K562 (cell line): ENCODE measurements around the gene BAG1. TPM values are rescaled to one million over a fixed set of nuclear protein-coding genes. Genes with fewer than 3 reads are reported as not detected.
A peak's percentile ranks its signal among the peaks of the same experiment; 100 is the strongest.

Source experiments
- BMI1 ChIP-seq: fragments of 150-350 bp; IDR thresholded peaks from 2 replicates; pipeline ENCODE4 v1.6.1; 2014; ENCODE audit warnings: low read length
- CHD1 ChIP-seq: fragments of 200-600 bp; sonication (generic); IDR thresholded peaks from one replicate; pipeline ENCODE4 v1.6.1; 2012; ENCODE audit warnings: mild to moderate bottlenecking, moderate library complexity, low read length, inconsistent platforms
- CREB1 ChIP-seq, 2 experiments: sonication (generic) in 1 of 2; formaldehyde crosslinking in 1 of 2; IDR thresholded peaks; 2 replicates each; pipeline versions ENCODE4 v1.6.1 to v1.8.0; 2012 to 2022; ENCODE audit warnings: inconsistent platforms in 1 of 2, mild to moderate bottlenecking in 1 of 2, missing genetic modification reagents in 1 of 2, moderate library complexity in 1 of 2
- CSDE1 ChIP-seq, 2 experiments: fragments of 450-650 bp; IDR thresholded peaks; 2 replicates each; pipeline ENCODE4 v1.6.1; 2016; ENCODE audit warnings: mild to moderate bottlenecking in 1 of 2
- DACH1 ChIP-seq: fragments of 450-650 bp; IDR thresholded peaks from 2 replicates; pipeline ENCODE4 v1.6.1; 2018; ENCODE audit not compliant: partially characterized antibody
- DDX20 ChIP-seq: fragments of 450-650 bp; IDR thresholded peaks from 2 replicates; pipeline ENCODE4 v1.6.1; 2016; ENCODE audit warnings: missing genetic modification characterization, low read depth, mild to moderate bottlenecking, missing compliant biosample characterization, moderate library complexity
- DNMT1 ChIP-seq: fragments of 450-650 bp; IDR thresholded peaks from 2 replicates; pipeline ENCODE4 v1.6.1; 2016; ENCODE audit warnings: antibody characterized with exemption, mild to moderate bottlenecking
- E2F3 ChIP-seq: fragments of 250-450 bp; sonication (Bioruptor Pico); IDR thresholded peaks from 2 replicates; pipeline ENCODE4 v1.4.0; 2020; ENCODE audit warnings: mild to moderate bottlenecking
- FOXJ2 ChIP-seq: fragments of 200-800 bp; sonication (Bioruptor generic); IDR thresholded peaks from 2 replicates; pipeline ENCODE4 v1.6.1; 2016; ENCODE audit warnings: missing genetic modification characterization, missing compliant biosample characterization
- MYC ChIP-seq, 2 experiments: fragments of 250-450 bp in 1 of 2; sonication (Bioruptor Pico) in 1 of 2; IDR thresholded peaks; 2 replicates each; pipeline versions ENCODE4 v1.5.1 to v1.6.1; 2012 to 2021; ENCODE audit warnings: low read depth in 2 of 2, borderline replicate concordance in 1 of 2, improper control_type of control experiment in 1 of 2, low read length in 1 of 2, mild to moderate bottlenecking in 1 of 2, moderate library complexity in 1 of 2
- NFXL1 ChIP-seq: fragments of 450-650 bp; formaldehyde crosslinking; IDR thresholded peaks from 2 replicates; pipeline ENCODE4 v1.4.0; 2021; ENCODE audit warnings: mild to moderate bottlenecking
- PCBP1 ChIP-seq: fragments of 200-400 bp; formaldehyde crosslinking; IDR thresholded peaks from 2 replicates; pipeline ENCODE4 v1.6.1; 2018; ENCODE audit warnings: mild to moderate bottlenecking, low read depth, low read length; ENCODE audit not compliant: poor library complexity, severe bottlenecking
- RBM15 ChIP-seq: fragments of 200-400 bp; formaldehyde crosslinking; IDR thresholded peaks from 2 replicates; pipeline ENCODE4 v1.6.1; 2018; ENCODE audit warnings: mild to moderate bottlenecking, low read length, moderate library complexity; ENCODE audit not compliant: insufficient read depth
- SNRNP70 ChIP-seq: fragments of 200-400 bp; formaldehyde crosslinking; optimal IDR thresholded peaks from 2 replicates; pipeline ENCODE3; 2017; ENCODE audit warnings: low read depth, low read length
- SP1 ChIP-seq: sonication (generic); formaldehyde crosslinking; IDR thresholded peaks from 2 replicates; pipeline ENCODE4 v1.8.1; 2022; ENCODE audit warnings: mild to moderate bottlenecking, missing genetic modification reagents
- SRF ChIP-seq, 2 experiments: fragments of 250-450, 450-650 bp in 1 of 2; sonication (Bioruptor Pico) in 1 of 2; sonication (generic) in 1 of 2; formaldehyde crosslinking; IDR thresholded peaks; 2 replicates each; pipeline versions ENCODE4 v1.5.0 to v1.5.1; 2020 to 2022; ENCODE audit warnings: mild to moderate bottlenecking in 1 of 2, missing genetic modification reagents in 1 of 2
- TAF1 ChIP-seq: IDR thresholded peaks from 2 replicates; pipeline ENCODE4 v1.6.1; 2011; ENCODE audit warnings: mild to moderate bottlenecking, low read length, moderate library complexity; ENCODE audit not compliant: insufficient read depth, control insufficient read depth, severe bottlenecking; ENCODE audit errors: extremely low read depth
- ZNF12 ChIP-seq: sonication (generic); formaldehyde crosslinking; IDR thresholded peaks from 2 replicates; pipeline ENCODE4 v1.4.0; 2020; ENCODE audit warnings: mild to moderate bottlenecking, missing genetic modification reagents
- ZNF57 ChIP-seq: fragments of 450-650 bp; formaldehyde crosslinking; IDR thresholded peaks from 2 replicates; pipeline ENCODE4 v1.4.0; 2020; ENCODE audit warnings: mild to moderate bottlenecking, moderate library complexity
- ZNF589 ChIP-seq: fragments of 200-800 bp; sonication (Bioruptor generic); IDR thresholded peaks from 2 replicates; pipeline ENCODE4 v1.6.1; 2016; ENCODE audit warnings: low read depth, missing genetic modification characterization, missing compliant biosample characterization
- ZNF644 ChIP-seq: fragments of 200-800 bp; sonication (Bioruptor generic); IDR thresholded peaks from 2 replicates; pipeline ENCODE4 v1.6.1; 2016; ENCODE audit warnings: low read depth, missing genetic modification characterization, missing compliant biosample characterization
- polyA plus RNA-seq, 8 experiments: library from polyadenylated mRNA; depleted of rRNA in 4 of 8; stranded (reverse) in 5 of 8; unstranded in 3 of 8; fragments of >200 nt; fragmentation: Nextera tagmentation in 2 of 8; fragmentation: Illumina TruSeq in 1 of 8; extraction: Ambion mirVana in 2 of 8; extraction: Trizol in 1 of 8; gene quantifications; 2 replicates each; pipeline versions ENCODE4 v1.2.1 to v1.2.3, GENCODE V29; 2011 to 2014; ENCODE audit warnings: inconsistent platforms in 1 of 8, missing spikeins in 1 of 8
- total RNA-seq, 7 experiments: library from RNA; depleted of rRNA in 6 of 7; stranded (reverse); fragments of >200 nt in 6 of 7; fragmentation: Illumina TruSeq in 2 of 7; extraction: Trizol in 2 of 7; gene quantifications; 2 replicates each; pipeline versions ENCODE4 v1.2.1 to v1.2.3, GENCODE V29; 2011 to 2021; ENCODE audit warnings: low replicate concordance in 1 of 7
- TF ChIP-seq, protein P1 (sequence below): fragments of 450-650 bp; formaldehyde crosslinking; conservative IDR thresholded peaks from 2 replicates; pipeline ENCODE4 v1.4.0; 2022; ENCODE audit warnings: mild to moderate bottlenecking, missing genetic modification characterization
- TF ChIP-seq, protein P2 (sequence below), 2 experiments: fragments of 450-650 bp; IDR thresholded peaks; 2 replicates each; pipeline ENCODE4 v1.6.1; 2016
- TF ChIP-seq, protein P3 (sequence below): fragments of 250-450 bp; sonication (Bioruptor Pico); IDR thresholded peaks from 2 replicates; pipeline ENCODE4 v1.8.0; 2021; ENCODE audit warnings: mild to moderate bottlenecking, moderate library complexity

The BAG1 gene
- total and polyA plus RNA-seq, 9 of the 15 experiments (the other 6 are each of a cell fraction or from before 2014, with no cell fraction given): 9.7 to 106 (median 56.9) TPM

DNA sequence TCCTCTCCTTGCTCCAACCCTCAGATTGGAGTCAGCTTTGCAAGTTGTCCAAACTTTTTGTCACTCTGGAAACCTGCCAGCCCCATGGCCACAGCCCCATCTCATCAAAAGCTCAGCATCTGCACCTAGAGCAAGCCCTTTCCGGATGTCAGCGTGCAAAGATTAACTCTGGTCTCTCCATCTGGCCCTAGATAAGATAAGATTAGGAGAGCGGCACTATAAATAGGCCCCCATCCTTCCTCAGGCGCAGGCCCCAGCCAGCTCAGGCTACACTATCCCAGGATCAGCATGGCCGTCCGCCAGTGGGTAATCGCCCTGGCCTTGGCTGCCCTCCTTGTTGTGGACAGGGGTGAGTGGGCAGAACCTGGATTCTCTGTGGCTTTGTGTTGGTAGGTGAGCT is 24.6 kb downstream of the BAG1 start, which contains the start of gene SPINK4 (continued):
- TF ChIP-seq, protein P1, sequence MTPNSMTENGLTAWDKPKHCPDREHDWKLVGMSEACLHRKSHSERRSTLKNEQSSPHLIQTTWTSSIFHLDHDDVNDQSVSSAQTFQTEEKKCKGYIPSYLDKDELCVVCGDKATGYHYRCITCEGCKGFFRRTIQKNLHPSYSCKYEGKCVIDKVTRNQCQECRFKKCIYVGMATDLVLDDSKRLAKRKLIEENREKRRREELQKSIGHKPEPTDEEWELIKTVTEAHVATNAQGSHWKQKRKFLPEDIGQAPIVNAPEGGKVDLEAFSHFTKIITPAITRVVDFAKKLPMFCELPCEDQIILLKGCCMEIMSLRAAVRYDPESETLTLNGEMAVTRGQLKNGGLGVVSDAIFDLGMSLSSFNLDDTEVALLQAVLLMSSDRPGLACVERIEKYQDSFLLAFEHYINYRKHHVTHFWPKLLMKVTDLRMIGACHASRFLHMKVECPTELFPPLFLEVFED (CRISPR knock-in tag): no peak
- TF ChIP-seq BMI1 (no peak), ZNF57 (no peak), PCBP1 (no peak), DDX20 (tag) (no peak), ZNF644 (peak; percentile 90), CREB1 (IDR thresholded peaks at IDR 0.05) (no peak), CREB1 (CRISPR knock-in tag; IDR thresholded peaks at IDR 0.05) (no peak), SP1 (CRISPR knock-in tag) (no peak), SNRNP70 (no peak), FOXJ2 (tag) (peak; percentile 85), MYC (IDR thresholded peaks at IDR 0.05; ENCODE audit: low read depth, low read length) (peak; percentile 66), MYC (CRISPR knock-in tag; IDR thresholded peaks at IDR 0.05; ENCODE audit: borderline replicate concordance, low read depth) (no peak), RBM15 (no peak), DNMT1 (no peak), CSDE1 (IDR thresholded peaks at IDR 0.05) (no peak), TAF1 (no peak), ZNF589 (peak; percentile 95), ZNF12 (CRISPR knock-in tag) (no peak), SRF (CRISPR knock-in tag; IDR thresholded peaks at IDR 0.05) (no peak), NFXL1 (CRISPR knock-in tag) (no peak), E2F3 (no peak), DACH1 (no peak), CHD1 (no peak)
- TF ChIP-seq, protein P2, sequence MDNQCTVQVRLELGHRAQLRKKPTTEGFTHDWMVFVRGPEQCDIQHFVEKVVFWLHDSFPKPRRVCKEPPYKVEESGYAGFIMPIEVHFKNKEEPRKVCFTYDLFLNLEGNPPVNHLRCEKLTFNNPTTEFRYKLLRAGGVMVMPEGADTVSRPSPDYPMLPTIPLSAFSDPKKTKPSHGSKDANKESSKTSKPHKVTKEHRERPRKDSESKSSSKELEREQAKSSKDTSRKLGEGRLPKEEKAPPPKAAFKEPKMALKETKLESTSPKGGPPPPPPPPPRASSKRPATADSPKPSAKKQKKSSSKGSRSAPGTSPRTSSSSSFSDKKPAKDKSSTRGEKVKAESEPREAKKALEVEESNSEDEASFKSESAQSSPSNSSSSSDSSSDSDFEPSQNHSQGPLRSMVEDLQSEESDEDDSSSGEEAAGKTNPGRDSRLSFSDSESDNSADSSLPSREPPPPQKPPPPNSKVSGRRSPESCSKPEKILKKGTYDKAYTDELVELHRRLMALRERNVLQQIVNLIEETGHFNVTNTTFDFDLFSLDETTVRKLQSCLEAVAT (IDR thresholded peaks at IDR 0.05): peak in 1 of 2 experiments; percentile 67; a peak in 1 of 4 replicates
- TF ChIP-seq, protein P3, sequence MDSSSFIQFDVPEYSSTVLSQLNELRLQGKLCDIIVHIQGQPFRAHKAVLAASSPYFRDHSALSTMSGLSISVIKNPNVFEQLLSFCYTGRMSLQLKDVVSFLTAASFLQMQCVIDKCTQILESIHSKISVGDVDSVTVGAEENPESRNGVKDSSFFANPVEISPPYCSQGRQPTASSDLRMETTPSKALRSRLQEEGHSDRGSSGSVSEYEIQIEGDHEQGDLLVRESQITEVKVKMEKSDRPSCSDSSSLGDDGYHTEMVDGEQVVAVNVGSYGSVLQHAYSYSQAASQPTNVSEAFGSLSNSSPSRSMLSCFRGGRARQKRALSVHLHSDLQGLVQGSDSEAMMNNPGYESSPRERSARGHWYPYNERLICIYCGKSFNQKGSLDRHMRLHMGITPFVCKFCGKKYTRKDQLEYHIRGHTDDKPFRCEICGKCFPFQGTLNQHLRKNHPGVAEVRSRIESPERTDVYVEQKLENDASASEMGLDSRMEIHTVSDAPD (CRISPR knock-in tag): no peak
